Stimulated activated naive CD4-positive, alpha-beta T cell treated with Interleukin-2 at 50 U/mL for 16 hours (primary cell): ENCODE measurements around the gene ZNF644.
"Not testable (repeated sequence)": the region's sequence is repeated elsewhere in the genome, so short reads cannot be mapped to it uniquely, and the experiment has no call there.

Source experiments
- DNase-seq: peaks from one replicate; lab custom pipeline; 2025; lab: John Stamatoyannopoulos, UW

Gene ZNF644

DNA sequence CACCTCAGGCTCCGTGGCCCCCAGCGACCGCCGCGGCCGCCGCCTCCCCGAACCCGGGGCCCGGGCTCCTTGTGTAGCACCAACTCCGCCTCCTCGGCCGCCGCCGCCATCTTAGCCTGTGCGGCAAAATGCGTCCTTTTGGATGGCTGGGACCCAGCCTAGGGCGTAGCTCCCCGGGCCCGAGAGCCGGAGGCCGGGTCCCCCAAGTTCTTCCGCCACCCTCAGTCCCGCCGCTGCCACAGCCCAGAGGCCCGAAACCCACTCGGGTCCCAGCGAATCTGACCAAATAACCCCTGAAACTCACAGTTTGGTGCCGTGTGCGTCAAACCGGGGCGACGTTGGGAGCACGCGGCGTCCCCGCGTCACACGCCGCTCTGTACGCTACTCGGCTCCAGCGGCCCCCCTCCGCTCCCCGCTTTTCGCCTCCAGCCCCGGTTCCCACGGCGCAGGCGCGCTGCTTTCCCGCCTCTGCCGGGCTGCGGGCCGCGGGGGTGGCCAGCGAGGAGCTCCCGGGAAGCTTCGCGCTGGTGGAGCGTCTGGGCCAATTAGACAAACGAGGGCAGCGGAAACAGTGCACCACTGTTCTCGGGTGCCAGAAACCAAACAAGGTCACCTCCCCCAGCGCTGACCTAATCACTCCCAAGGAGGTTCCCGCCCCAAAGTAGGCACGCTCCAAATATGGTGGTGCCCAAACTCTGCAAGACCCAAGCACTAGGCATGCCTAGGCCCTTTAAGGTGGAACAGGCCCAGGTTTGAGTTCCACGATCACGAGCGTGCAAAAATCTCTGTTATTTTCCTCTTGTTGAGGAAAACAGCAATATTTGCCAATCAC lies at the start of gene ZNF644:
Gene ZNF644 (minus strand): TSS at position 350 of the 832 bp plus-strand sequence. CDS start 39,682 bp downstream, outside the sequence.
- peak; percentile 93 for DNase-seq

DNA sequence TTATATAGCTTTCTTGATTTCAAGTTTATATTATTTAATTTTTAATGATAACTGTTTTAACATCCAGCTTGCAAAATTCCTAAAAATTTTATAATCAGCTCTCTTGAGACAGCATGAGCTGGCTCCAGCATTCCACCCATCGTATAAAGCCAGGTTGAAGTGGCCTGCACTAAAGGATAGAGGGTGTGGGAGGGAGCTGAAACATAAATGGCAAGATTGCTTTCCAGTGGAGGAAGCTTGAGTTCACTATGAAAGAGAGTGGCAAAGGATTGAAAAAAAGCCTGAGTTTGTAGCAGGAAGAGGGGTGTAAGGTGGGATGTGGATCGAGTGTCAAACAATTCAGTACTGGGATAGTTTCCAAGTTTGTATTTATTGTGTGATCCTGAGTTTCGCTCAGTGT lies 48.5 kb upstream of the ZNF644 start:
- DNase-seq: no peak

DNA sequence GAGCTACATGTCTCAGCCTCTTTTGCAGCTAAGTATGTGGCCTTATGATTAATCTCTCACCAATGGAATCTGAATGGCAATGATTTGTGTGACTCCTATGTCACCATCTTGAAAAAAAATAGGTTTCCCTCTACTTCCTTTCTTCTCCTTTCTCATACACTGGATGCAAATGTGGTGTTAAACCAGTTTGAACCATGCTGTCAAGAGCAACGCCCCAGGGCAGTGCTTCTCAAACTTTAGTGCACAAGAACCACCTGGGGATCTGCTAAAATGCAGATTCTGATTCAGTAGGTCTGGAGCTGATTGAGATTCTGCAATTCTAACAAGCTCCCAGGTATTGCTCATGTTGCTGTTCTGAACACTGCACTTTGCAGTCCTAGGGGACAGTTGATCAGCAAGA lies 44.7 kb upstream of the ZNF644 start:
- DNase-seq: no peak

DNA sequence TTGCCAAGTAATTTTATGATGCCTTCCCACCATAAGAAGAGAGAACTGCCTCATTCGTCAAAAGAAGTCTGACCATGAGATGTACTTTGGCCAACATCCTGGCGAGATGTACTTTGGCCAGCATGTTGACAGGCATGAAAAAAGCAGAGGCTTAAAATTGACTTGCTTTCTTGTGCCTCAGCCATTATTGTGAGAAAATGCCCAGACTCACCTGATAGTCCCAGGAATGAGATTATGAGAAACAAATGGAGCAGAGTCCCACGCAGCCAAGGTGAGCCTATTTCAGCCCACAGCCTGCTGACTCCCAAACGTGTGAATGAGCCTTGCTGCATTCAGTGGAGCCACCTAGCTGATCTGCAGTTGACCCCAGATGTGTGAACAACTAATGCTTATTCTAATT lies 43.5 kb upstream of the ZNF644 start:
- no peak for DNase-seq

DNA sequence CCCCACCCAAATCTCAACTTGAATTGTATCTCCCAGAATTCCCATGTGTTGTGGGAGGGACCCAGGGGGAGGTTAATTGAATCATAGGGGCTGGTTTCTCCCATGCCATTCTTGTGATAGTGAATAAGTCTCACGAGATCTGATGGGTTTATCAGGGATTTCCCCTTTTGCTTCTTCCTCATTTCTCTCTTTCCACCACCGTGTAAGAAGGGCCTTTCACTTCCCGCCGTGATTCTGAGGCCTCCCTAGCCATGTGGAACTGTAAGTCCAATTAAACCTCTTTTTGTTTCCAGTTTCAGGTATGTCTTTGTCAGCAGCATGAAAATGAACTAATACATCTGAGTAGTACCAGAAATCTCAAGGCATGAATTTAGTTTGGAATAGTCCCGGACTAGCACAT lies 41.6 kb upstream of the ZNF644 start:
- not testable (repeated sequence) for DNase-seq

DNA sequence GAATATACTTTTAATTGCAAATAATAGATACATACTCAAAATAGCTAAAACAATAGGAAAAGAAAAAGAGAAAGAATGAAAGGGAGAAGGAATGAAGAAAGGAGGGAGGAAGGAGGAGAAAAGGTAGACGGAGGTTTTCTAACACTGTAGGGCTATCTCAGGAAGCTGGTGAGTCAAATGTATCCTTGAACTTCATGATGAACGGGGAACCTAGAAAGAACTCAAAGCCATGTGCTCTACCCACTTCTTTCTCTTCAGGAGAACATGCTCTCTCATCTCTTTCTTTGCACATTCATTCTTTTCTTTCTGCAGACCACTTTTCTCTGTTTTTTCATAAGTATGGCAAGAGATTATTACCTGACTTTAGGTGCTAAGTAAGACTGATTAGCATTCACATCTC lies 37.3 kb upstream of the ZNF644 start:
- no peak for DNase-seq

DNA sequence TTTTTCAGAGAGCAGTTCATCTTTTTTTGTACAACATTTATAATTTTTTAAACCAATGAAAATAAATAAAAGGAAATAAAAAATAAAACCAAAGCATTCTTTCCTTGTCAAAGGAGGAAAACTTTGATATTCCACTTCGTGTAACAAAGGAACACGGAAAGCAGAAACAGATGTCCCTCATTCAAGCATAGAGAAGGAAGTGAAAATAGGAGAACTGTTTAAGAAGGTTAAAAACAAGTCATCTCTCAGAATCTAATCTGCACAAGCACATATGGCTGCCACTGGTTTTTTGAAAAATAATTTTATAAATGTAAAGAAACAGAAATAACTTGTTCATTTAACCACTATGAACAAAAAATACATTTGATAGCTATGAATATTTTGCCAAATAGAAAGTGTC lies 35.9 kb upstream of the ZNF644 start:
- DNase-seq: no peak

DNA sequence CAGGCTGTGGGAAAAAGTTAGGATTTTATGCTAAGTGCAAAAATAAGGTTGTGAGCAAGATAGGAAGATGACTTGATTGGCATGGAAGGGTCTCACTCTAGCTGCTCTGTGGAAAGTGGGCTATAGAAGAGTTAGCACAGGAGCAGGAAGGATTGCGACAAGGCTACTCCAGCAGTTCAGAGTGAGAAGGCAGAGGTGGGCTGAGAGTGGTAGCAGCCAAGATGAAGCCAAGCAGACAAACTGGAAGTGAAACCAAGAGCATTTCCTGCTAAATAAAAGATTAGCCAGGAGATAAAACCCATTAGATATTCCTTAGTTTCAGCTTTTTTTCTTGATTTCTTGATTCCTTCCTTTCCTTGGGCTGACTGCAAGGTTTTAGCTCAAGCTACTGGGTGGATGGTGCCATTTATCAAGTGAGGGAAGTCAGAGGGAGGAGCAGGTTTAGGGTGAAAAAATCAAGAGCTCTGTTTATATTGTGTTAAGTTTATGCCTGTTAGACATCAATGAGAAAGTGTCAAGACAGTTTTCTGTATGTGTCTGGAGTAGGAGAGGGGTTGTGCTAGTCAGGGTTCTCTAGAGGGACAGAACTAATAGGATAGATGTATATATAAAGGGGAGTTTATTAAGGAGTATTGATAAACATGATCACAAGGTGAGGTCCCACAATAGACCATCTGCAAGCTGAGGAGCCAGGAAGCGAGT lies 33.1 kb upstream of the ZNF644 start:
- DNase-seq: no peak

DNA sequence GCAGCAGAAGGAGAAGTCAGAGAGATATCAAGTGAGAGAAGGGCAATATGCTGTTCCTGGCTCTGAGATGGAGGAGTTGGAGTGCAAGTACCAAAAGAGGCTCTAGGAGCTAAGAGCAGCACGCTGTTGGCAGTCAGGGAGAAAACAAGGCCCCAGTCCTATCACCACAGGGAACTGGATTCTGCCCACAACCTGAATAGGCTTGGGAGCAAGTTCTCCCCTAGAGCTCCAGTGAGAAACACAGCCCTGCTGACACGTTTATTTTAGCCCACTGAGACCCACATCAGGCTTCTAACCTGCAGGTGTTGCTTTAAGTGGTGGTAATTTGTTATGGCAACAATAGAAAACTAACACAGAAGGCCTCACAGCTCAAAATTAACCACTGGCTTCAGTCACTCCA lies 31.8 kb upstream of the ZNF644 start:
- no peak for DNase-seq

DNA sequence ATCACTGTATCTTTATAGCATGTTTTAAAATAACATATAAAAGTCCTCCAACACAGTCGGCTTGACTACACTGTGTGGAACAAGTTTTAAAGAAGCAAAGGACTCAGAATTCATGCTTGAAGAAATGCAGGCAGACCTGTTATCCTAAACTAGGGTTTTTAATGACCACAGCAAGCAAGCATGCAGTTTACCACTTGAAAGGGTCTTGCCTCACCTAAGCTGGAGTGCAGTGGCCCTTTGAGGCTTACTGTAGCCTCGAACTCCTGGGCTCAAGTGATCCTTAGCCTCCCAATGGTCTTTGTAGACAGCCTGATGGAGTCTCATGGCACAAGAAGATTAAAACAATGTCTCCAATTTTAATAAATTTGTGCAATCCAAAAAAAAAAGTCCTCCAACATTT lies 27.7 kb upstream of the ZNF644 start:
- not testable (repeated sequence) for DNase-seq

DNA sequence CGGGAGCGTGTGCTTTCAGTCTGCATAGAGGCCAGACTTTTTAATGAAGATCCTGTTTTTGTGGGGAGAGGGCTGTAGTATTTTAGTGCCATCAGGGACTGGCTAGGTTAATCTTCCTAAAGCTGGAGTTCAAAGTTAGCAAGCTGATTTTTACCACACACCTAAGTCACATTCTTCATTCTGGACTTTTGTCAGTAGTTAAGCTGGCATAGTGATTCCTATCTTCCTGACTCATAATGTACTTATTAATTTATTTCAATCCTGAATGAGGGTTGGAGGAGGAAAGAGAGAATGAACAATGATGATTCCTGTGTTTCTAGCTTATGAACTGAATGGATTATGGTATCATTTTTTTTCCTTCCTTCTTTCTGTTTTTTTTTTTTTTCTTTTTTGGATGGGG lies 24.9 kb upstream of the ZNF644 start:
- DNase-seq: no peak

DNA sequence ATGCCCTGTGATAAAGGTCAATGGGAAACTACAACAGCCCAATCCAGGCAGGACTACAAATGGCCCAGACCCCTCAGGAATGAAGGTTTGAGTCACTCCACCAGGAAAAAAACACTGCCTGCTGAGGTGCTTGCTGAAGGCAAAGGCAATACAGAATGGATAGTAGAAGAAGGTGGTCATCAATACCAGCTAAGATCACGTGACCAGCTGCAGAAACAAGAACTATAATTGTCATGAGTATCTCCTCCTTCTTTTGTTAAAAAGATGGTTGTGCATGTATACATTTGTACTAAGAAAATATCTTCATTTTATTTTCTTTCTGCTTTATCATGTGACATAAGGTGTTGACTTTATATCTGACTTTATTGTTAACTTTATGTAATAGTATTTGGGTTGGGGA lies 23.4 kb upstream of the ZNF644 start:
- DNase-seq: no peak

DNA sequence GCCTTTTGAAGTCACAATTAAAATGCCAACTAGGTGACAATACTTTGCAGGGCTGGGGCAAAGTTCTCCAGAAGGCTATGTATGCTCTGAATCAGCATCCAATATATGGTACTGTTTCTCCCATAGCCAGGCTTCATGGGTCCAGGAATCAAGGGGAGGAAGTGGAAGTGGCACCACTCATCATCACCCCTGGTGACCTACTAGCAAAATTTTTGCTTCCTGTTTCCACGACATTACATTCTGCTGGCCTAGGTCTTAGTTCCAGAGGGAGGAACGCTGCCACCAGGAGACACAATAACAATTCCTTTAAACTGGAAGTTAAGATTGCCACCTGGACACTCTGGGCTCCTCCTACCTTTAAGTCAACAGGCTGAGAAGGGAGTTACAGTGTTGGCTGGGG lies 22.9 kb upstream of the ZNF644 start:
- not testable (repeated sequence) for DNase-seq

DNA sequence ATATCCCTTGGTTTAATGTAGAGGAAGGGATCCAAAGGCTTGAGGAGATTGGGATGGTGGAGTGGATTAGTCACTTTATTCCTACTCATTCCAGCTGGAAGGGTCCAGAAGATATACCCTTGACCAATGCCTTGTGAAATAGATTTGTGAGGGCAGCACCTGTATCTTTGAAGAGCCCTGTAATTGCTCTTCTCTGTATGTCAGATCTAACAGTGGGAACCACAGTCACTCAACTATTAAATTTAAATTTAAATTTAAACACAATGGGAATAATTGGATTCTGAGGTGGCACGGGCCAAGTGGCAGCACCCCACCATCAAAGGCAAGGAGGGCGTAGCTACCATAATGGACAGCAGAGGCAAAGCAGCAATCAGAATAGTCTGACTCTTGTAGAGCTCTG lies 20.5 kb upstream of the ZNF644 start:
- DNase-seq: not testable (repeated sequence)

DNA sequence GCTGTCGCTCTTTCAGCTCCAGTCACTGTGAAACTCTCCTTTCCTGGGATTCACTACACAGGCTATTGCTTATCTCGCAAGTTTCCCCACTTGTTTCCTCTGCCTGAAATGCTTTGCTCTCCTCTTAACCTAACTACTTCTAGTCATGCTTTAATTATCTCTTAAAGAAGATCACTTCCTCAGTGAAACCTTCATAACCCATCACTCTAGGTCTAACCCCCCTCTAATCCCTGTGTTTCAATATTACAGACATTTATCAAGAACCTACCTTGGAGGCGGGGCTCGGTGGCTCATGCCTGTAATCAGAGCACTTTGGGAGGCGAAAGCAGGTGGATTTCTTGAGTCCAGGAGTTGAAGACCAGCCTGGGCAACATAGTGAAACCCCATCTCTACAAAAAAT lies 16.7 kb upstream of the ZNF644 start:
- no peak for DNase-seq

DNA sequence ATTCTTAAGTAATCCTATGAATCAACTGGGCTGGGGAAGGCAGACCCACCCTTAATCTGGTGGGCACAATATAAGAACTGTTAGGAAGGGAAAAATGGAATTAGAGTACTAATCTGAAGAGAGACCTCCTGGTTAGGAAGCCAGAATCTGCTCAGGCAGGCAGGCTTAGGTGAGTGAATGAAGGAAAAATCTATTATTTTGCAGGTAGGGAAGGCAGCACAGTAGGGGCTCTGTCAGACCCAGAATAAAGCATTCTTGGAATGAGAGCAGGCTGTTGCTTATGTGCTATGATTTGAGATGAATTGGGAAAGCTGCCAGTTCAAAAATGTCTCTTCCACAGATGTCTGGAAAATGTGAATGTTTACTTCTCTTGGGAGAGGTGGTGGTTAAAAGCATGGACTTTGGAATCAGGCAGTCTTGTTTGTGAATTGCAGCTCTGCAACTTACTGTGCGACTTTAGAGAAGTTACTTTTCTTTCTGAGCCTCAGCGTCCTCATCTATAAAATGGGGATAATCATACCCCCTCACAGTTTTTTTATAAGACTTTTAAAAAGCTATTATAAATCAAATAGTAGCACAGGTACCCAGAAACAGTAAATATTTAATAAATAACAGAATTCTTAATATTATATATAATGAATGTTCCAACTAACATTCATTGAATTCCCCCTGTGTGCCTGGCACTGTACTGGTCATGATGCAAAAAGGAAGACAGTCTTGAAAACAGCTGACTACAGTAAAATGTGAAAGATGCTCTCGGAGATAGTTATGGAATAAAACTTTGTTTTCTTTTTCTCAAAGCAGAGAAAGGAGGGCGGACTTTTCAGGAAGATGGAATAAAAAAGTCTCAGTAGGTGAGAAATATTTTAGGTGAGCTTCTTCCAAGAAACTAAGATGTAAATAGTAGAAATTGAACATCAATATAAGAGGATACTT lies 15.3 kb upstream of the ZNF644 start:
- no peak for DNase-seq

DNA sequence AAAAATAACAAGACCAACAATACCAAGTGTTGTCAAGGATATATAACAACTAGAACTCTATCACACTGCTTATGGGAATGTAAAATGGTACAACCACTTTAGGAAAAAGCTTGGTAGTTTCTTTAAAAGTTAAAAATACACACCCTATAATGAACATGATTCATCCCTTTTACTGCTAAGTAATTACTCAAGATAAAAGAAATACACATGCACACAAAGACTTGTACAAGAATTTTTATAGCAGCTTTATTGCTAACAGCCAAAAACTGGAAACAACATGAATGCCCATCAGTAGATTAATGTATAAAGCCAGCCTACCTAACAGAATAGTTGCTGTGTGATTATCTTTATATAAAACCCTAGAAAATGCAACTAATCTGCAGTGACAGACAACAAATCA lies 10.5 kb upstream of the ZNF644 start:
- DNase-seq: no peak

DNA sequence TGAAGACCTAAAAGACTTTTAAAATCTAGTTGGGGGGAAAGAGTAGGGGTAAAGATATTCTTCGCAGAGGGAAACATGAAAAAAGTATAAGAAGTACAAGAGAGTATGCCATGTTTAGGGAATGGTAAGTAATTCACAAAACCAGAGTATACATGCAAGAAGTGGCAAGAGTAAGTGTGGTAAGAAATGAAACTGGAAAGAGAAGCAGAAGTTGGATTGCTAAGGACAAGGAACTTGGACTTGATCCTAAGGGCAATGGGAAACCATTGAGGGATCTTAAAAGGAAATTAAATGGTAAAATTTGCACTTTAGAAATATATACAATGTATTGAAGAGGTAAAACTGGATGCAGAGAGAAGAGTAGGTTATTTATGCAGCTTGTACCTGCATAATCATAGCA lies 9.2 kb upstream of the ZNF644 start:
- DNase-seq: no peak

DNA sequence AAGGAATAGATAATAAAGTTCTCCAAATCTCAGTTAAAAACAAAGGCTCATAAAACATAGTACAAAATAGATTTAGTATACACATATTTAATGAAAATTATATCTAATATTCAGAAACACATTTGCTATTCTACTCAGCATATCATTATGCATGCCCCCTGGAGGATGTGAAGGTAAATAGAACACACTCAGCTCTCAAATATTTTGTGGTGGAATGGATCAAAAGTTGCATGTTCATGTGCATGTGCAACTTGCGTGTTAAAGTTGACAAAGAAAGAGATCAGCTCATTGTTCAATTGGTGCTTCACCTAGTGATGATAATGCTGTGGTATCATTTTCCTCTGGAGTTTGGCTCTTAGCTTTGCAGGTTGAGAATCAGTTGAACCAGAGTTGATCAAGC lies 4.9 kb upstream of the ZNF644 start:
- DNase-seq: no peak

DNA sequence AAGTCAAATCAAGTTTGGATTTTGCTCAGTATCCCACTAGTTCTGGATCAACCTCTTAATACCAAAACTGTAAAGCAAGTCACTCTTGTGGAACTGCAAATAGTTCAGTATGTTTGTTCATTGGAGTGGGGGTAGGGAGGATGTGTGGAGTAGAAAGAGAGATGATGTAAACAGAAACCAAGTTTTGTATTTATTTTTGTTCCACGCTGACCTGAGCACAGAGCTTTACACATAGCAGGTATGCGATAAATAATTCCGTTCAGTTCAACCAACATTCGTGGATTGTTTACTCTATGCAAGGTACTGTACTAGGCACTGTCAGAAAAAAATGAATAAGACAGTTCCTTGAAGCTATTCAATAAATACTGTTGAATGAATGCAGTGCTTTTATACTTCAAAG lies 4.5 kb upstream of the ZNF644 start:
- DNase-seq: no peak

DNA sequence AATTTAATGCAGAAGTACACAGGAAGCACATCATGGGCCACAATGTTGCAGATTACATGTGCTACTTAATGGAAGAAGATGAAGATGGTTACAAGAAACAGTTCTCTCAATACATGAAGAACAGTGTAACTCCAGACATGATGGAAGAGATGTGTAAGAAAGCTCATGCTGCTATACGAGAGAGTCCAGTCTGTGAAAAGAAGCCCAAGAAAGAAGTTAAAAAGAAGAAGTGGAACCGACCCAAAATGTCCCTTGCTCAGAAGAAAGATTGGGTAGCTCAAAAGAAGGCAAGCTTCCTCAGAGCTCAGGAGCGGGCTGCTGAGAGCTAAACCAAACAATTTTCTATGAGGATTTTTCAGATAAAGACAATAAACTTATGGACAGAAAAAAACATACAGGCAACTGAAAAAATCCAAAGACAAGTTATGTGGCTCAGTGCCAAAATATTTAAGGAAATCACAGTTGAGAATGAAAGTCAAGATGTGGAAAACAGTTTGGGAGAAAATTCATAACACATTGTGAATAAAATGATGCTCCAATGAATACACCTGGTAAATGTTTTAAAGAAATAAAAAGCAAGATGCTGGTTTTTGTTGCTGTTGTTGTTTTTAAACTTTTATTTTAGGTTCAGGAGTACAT lies 2.8 kb upstream of the ZNF644 start:
- no peak for DNase-seq

DNA sequence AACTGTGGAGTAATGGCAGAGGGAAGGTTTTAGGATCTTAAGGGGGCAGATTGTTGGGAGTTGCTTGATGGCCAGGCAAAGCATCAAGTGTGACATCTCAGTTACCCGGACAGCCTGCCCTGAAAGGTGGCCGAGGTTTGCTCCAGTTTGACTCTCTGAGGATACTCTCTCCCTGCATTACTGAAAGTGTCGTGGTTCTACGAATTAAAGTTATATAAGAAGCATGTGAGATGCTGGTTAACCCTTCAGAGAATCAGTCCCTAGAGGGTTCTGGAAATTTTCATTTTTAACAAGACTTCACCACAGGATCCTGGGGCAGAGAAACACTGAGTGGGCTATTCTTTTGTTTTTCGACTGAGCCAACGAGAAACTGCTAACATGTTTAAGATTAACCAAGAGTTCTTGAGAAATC lies 689 bp upstream of the ZNF644 start:
- no peak for DNase-seq
